K562 (cell line): ENCODE data around the gene CCDC106. TPM values are rescaled to one million over a fixed set of nuclear protein-coding genes. Genes with fewer than 3 reads are reported as not detected.

Experiments used
- CBX5 ChIP-seq: IDR thresholded peaks from 2 replicates; pipeline ENCODE4 v1.6.1; 2014; ENCODE audit warnings: low read depth, borderline replicate concordance
- KAT2B ChIP-seq: IDR thresholded peaks from one replicate; pipeline ENCODE4 v1.6.1; 2012; ENCODE audit warnings: low read depth, mild to moderate bottlenecking, control low read depth, inconsistent platforms, low read length, moderate library complexity
- NFATC3 ChIP-seq: fragments of 450-650 bp; IDR thresholded peaks from 2 replicates; pipeline ENCODE4 v1.6.1; 2017; ENCODE audit warnings: mild to moderate bottlenecking
- NR1H2 ChIP-seq: sonication (generic); formaldehyde crosslinking; IDR thresholded peaks from 2 replicates; pipeline ENCODE4 v1.4.0; 2020; ENCODE audit warnings: mild to moderate bottlenecking, missing genetic modification reagents
- NR2C2 ChIP-seq, 2 experiments: fragments of 200-800 bp in 1 of 2; sonication (Bioruptor generic) in 1 of 2; sonication (generic) in 1 of 2; formaldehyde crosslinking in 1 of 2; IDR thresholded peaks; 2 replicates each; pipeline versions ENCODE4 v1.6.1 to v1.8.0; 2016 to 2022; ENCODE audit warnings: mild to moderate bottlenecking in 1 of 2, missing compliant biosample characterization in 1 of 2, missing genetic modification characterization in 1 of 2, missing genetic modification reagents in 1 of 2
- PPARD ChIP-seq: fragments of 250-450 bp; sonication (Bioruptor Pico); IDR thresholded peaks from 2 replicates; pipeline ENCODE4 v1.8.0; 2022; ENCODE audit warnings: inconsistent platforms, mild to moderate bottlenecking, moderate library complexity
- RBBP5 ChIP-seq: fragments of 200-600 bp; sonication (generic); IDR thresholded peaks from 2 replicates; pipeline ENCODE4 v1.6.1; 2012; ENCODE audit warnings: borderline replicate concordance, mild to moderate bottlenecking, low read length, control low read depth, inconsistent platforms; ENCODE audit not compliant: insufficient read depth, poor library complexity, severe bottlenecking
- RHOXF2B ChIP-seq: fragments of 250-450 bp; sonication (Bioruptor Pico); conservative IDR thresholded peaks from 2 replicates; pipeline ENCODE4 v1.5.1; 2021
- SREBF2 ChIP-seq: sonication (generic); formaldehyde crosslinking; IDR thresholded peaks from 2 replicates; pipeline ENCODE4 v1.4.0; 2020; ENCODE audit warnings: mild to moderate bottlenecking, missing genetic modification reagents
- TCF3 ChIP-seq: sonication (generic); formaldehyde crosslinking; IDR thresholded peaks from 2 replicates; pipeline ENCODE4 v1.4.0; 2020; ENCODE audit warnings: mild to moderate bottlenecking, missing genetic modification reagents
- TRIM24 ChIP-seq, 2 experiments: fragments of 450-650 bp; IDR thresholded peaks; 2 replicates each; pipeline ENCODE4 v1.6.1; 2016
- ZBTB1 ChIP-seq: sonication (generic); formaldehyde crosslinking; IDR thresholded peaks from 2 replicates; pipeline ENCODE4 v1.8.1; 2023; ENCODE audit warnings: missing genetic modification reagents, low read depth, mild to moderate bottlenecking, borderline replicate concordance
- ZNF134 ChIP-seq: fragments of 250-450 bp; sonication (Bioruptor Pico); conservative IDR thresholded peaks from 2 replicates; pipeline ENCODE4 v1.4.0; 2020
- ZNF778 ChIP-seq: fragments of 450-650 bp; formaldehyde crosslinking; IDR thresholded peaks from 2 replicates; pipeline ENCODE4 v1.4.0; 2020; ENCODE audit warnings: mild to moderate bottlenecking, moderate library complexity
- polyA plus RNA-seq, 8 experiments: library from polyadenylated mRNA; depleted of rRNA in 4 of 8; stranded (reverse) in 5 of 8; unstranded in 3 of 8; fragments of >200 nt; fragmentation: Nextera tagmentation in 2 of 8; fragmentation: Illumina TruSeq in 1 of 8; extraction: Ambion mirVana in 2 of 8; extraction: Trizol in 1 of 8; gene quantifications; 2 replicates each; pipeline versions ENCODE4 v1.2.1 to v1.2.3, GENCODE V29; 2011 to 2014; ENCODE audit warnings: inconsistent platforms in 1 of 8, missing spikeins in 1 of 8
- total RNA-seq, 7 experiments: library from RNA; depleted of rRNA in 6 of 7; stranded (reverse); fragments of >200 nt in 6 of 7; fragmentation: Illumina TruSeq in 2 of 7; extraction: Trizol in 2 of 7; gene quantifications; 2 replicates each; pipeline versions ENCODE4 v1.2.1 to v1.2.3, GENCODE V29; 2011 to 2021; ENCODE audit warnings: low replicate concordance in 1 of 7
- TF ChIP-seq, protein P1 (sequence below): sonication (generic); formaldehyde crosslinking; IDR thresholded peaks from 2 replicates; pipeline ENCODE4 v1.8.0; 2022; ENCODE audit warnings: mild to moderate bottlenecking, missing genetic modification reagents, borderline replicate concordance
- TF ChIP-seq, protein P2 (sequence below): fragments of 250-450 bp; sonication (Bioruptor Pico); IDR thresholded peaks from 2 replicates; pipeline ENCODE4 v1.4.0; 2020; ENCODE audit warnings: mild to moderate bottlenecking, moderate library complexity
- TF ChIP-seq, protein P3 (sequence below): fragments of 450-650 bp; formaldehyde crosslinking; IDR thresholded peaks from 2 replicates; pipeline ENCODE4 v1.4.0; 2020; ENCODE audit warnings: mild to moderate bottlenecking, moderate library complexity
- TF ChIP-seq, protein P4 (sequence below): sonication (generic); formaldehyde crosslinking; IDR thresholded peaks from 2 replicates; pipeline ENCODE4 v1.8.1; 2023; ENCODE audit warnings: mild to moderate bottlenecking, missing genetic modification reagents
- TF ChIP-seq, protein P5 (sequence below), 2 experiments: fragments of 250-450 bp in 1 of 2; fragments of 450-650 bp in 1 of 2; sonication (Bioruptor Pico) in 1 of 2; IDR thresholded peaks; 2 replicates each; pipeline versions ENCODE4 v1.6.1 to v1.8.0; 2016 to 2021; ENCODE audit warnings: mild to moderate bottlenecking in 2 of 2, moderate library complexity in 2 of 2, missing compliant biosample characterization in 1 of 2, missing genetic modification characterization in 1 of 2

CCDC106 gene
- total and polyA plus RNA-seq, 9 of the 15 experiments (the other 6 are each of a cell fraction or from before 2014, with no cell fraction given) = 0.10 to 27.5 (median 15.0) TPM; not detected in 1

DNA sequence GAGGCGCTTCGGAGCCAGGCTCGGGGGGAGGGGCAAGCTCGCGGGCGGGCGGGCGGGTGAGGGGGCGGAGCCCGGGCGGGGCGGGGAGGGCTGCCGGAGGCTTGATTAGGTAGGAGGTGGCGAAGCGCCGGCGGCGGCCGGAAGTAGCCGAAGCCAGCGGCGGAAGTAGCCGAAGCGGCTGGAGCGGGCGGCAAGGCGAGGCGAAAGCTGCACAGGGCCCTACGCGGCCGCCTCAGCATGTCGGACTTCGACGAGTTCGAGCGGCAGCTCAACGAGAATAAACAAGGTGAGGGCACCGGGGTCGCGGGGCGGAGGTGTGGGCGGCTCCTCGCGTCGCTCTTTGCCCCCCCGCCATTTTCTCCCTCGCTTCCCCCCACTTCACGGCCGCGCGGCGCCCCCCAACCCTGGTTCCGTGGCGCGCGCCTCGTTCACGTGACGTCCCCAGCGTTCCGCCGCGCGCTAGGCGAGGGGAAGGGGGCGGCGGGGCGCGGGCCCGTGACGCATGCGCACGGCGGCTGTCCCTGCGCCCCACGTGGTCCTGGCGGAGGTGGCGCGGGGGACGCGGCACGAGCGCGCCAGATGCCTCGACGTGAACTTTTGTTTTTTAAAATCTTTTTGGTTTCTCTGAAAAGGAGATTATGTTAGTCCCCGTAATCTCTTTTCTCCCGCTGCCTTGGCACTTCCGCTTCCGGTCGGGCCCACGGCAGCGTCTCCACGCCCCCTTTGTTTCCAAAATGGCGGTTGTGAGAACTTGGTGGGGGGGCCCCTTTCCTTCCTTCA, 7.0 kb downstream of the CCDC106 start, which contains the start of gene U2AF2 (continued):
- TF ChIP-seq, protein P1, sequence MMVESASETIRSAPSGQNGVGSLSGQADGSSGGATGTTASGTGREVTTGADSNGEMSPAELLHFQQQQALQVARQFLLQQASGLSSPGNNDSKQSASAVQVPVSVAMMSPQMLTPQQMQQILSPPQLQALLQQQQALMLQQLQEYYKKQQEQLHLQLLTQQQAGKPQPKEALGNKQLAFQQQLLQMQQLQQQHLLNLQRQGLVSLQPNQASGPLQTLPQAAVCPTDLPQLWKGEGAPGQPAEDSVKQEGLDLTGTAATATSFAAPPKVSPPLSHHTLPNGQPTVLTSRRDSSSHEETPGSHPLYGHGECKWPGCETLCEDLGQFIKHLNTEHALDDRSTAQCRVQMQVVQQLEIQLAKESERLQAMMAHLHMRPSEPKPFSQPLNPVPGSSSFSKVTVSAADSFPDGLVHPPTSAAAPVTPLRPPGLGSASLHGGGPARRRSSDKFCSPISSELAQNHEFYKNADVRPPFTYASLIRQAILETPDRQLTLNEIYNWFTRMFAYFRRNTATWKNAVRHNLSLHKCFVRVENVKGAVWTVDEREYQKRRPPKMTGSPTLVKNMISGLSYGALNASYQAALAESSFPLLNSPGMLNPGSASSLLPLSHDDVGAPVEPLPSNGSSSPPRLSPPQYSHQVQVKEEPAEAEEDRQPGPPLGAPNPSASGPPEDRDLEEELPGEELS (CRISPR knock-in tag) = no peak
- TF ChIP-seq RHOXF2B (CRISPR knock-in tag) (no peak), NR1H2 (no peak), CBX5 (no peak), ZNF778 (CRISPR knock-in tag) (no peak), TCF3 (CRISPR knock-in tag) (peak; percentile 25; the same call in 1 of the 2 replicates), KAT2B (no peak), ZBTB1 (CRISPR knock-in tag) (peak; percentile 43; the same call in 1 of the 2 replicates), NFATC3 (no peak), TRIM24 (IDR thresholded peaks at IDR 0.05) (no peak), SREBF2 (no peak), PPARD (no peak), RBBP5 (peak; percentile 62), ZNF134 (CRISPR knock-in tag) (no peak), NR2C2 (CRISPR knock-in tag; IDR thresholded peaks at IDR 0.05) (peak; percentile 78), NR2C2 (tag; IDR thresholded peaks at IDR 0.05) (peak; percentile 77)
- TF ChIP-seq, protein P2, sequence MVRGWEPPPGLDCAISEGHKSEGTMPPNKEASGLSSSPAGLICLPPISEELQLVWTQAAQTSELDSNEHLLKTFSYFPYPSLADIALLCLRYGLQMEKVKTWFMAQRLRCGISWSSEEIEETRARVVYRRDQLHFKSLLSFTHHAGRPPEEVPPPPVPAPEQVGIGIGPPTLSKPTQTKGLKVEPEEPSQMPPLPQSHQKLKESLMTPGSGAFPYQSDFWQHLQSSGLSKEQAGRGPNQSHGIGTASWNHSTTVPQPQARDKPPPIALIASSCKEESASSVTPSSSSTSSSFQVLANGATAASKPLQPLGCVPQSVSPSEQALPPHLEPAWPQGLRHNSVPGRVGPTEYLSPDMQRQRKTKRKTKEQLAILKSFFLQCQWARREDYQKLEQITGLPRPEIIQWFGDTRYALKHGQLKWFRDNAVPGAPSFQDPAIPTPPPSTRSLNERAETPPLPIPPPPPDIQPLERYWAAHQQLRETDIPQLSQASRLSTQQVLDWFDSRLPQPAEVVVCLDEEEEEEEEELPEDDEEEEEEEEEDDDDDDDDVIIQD (CRISPR knock-in tag) = no peak; the same call in 1 of the 2 replicates
- TF ChIP-seq, protein P3, sequence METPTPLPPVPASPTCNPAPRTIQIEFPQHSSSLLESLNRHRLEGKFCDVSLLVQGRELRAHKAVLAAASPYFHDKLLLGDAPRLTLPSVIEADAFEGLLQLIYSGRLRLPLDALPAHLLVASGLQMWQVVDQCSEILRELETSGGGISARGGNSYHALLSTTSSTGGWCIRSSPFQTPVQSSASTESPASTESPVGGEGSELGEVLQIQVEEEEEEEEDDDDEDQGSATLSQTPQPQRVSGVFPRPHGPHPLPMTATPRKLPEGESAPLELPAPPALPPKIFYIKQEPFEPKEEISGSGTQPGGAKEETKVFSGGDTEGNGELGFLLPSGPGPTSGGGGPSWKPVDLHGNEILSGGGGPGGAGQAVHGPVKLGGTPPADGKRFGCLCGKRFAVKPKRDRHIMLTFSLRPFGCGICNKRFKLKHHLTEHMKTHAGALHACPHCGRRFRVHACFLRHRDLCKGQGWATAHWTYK (CRISPR knock-in tag) = peak; percentile 82; the same call in 1 of the 2 replicates
- TF ChIP-seq, protein P4, sequence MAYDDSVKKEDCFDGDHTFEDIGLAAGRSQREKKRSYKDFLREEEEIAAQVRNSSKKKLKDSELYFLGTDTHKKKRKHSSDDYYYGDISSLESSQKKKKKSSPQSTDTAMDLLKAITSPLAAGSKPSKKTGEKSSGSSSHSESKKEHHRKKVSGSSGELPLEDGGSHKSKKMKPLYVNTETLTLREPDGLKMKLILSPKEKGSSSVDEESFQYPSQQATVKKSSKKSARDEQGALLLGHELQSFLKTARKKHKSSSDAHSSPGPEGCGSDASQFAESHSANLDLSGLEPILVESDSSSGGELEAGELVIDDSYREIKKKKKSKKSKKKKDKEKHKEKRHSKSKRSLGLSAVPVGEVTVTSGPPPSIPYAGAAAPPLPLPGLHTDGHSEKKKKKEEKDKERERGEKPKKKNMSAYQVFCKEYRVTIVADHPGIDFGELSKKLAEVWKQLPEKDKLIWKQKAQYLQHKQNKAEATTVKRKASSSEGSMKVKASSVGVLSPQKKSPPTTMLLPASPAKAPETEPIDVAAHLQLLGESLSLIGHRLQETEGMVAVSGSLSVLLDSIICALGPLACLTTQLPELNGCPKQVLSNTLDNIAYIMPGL (CRISPR knock-in tag) = no peak; the same call in 1 of the 2 replicates
- TF ChIP-seq, protein P5, sequence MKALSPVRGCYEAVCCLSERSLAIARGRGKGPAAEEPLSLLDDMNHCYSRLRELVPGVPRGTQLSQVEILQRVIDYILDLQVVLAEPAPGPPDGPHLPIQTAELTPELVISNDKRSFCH (CRISPR knock-in tag; IDR thresholded peaks at IDR 0.05) = no peak
- TF ChIP-seq, protein P5 (tag; IDR thresholded peaks at IDR 0.05) = peak; percentile 85
